GM19099 (cell line): ENCODE data around the gene ARSA.

ENCODE experiments used
- POLR2A ChIP-seq: IDR thresholded peaks from 3 replicates; pipeline ENCODE4 v1.6.1; 2011; ENCODE audit warnings: low read depth; ENCODE audit not compliant: insufficient read length; ENCODE audit errors: extremely low read depth

Gene ARSA

GRCh38 chr22:50610581-50610980 is 17.4 kb downstream of the ARSA start:
- no peak for TF ChIP-seq POLR2A

DNA sequence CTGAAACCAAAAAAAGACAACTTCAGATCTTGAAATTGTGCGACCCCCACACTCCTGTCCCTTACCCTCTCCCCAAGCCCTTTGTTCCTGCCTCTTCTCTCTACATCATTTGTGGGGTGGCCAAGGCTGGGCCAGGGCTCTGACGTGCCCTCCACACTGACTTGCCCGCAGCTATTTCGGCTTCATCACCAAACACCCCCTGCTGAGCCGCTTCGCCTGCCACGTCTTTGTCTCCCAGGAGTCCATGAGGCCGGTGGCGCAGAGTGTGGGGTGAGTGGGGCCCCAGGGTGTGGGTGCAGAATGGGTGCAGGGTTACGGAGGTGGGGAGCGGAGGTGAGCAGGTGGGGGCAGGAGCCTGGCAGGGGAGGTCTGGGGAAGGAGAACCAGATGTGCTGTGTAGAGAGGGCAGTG is 17.9 kb downstream of the ARSA start:
- no peak for TF ChIP-seq POLR2A

GRCh38 chr22:50609599-50609998 is 18.4 kb downstream of the ARSA start:
- TF ChIP-seq POLR2A, result no peak

DNA sequence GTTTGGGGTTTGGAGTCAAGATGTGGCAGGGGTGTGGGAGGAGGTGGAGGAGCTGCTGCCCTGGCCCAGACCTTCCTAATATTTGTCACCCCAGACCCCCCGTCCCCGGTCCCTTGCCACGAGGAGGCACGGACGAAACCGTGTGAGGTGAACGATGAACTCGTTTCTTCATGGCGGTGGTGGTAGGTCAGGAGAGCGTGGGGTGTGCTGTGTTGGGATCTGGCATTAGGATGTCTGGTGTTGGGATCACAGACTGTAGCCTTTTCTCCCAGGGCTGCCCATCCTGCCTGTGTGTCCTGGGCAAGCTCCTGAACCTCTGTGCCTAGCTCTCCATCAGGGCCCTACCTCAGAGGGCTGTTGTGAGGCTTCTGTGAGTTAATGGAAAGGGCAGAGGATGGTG is 19.0 kb downstream of the ARSA start:
- no peak for TF ChIP-seq POLR2A

GRCh38 chr22:50607659-50608020 is 20.3 kb downstream of the ARSA start:
- TF ChIP-seq POLR2A, result no peak

- no peak for TF ChIP-seq POLR2A
These were observed 20.9 kb downstream of the ARSA start for GRCh38 chr22:50606946-50607658.

GRCh38 chr22:50606165-50606945 is 21.6 kb downstream of the ARSA start:
- TF ChIP-seq POLR2A, result no peak

GRCh38 chr22:50605613-50606074 is 22.3 kb downstream of the ARSA start:
- no peak for TF ChIP-seq POLR2A

DNA sequence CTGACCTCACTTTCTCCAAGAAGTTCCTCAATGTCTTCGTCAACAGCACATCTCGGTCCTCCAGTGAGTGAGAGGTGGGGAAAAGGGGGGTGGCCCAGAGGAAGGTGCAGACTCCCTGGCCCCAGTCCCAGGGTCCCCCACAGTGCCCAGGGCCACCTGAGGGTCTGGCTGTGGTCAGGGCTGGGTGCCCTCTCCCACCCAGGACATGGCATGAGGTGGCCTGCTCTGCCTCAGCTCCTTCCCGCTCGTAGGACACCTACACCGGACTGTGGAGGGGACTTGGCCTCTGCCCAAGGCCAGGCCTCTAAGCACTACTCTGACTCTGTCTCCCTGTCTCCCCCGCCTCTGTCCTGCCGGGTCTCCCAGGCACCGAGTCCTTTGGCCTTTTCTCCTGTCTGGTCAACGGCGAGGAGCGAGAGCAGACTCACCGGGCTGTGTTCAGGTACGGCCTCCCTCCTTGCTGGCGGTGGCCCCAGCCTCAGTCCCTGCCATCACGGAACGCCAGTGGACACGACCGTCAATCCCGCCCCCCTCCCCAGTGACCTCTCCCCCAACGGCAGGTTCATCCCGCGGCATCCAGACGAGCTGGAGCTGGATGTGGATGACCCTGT is 22.8 kb downstream of the ARSA start:
- TF ChIP-seq POLR2A, result no peak

DNA sequence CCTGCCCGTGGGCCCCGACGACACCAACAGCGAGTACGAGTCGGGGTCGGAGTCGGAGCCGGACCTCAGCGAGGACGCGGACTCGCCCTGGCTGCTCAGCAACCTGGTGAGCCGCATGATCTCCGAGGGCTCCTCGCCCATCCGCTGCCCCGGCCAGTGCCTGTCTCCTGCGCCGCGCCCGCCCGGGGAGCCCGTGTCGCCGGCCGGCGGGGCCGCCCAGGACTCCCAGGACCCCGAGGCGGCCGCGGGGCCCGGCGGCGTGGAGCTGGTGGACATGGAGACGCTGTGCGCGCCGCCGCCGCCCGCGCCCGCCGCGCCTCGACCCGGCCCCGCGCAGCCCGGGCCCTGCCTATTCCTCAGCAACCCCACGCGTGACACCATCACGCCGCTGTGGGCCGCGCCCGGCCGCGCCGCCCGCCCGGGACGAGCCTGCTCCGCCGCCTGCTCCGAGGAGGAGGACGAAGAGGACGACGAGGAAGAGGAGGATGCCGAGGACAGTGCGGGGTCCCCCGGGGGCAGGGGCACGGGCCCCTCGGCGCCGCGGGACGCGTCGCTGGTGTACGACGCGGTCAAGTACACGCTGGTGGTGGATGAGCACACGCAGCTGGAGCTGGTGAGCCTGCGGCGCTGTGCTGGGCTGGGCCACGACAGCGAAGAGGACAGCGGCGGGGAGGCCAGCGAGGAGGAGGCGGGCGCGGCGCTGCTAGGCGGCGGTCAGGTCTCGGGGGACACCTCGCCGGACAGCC is 23.5 kb downstream of the ARSA start:
- TF ChIP-seq POLR2A, result no peak

DNA sequence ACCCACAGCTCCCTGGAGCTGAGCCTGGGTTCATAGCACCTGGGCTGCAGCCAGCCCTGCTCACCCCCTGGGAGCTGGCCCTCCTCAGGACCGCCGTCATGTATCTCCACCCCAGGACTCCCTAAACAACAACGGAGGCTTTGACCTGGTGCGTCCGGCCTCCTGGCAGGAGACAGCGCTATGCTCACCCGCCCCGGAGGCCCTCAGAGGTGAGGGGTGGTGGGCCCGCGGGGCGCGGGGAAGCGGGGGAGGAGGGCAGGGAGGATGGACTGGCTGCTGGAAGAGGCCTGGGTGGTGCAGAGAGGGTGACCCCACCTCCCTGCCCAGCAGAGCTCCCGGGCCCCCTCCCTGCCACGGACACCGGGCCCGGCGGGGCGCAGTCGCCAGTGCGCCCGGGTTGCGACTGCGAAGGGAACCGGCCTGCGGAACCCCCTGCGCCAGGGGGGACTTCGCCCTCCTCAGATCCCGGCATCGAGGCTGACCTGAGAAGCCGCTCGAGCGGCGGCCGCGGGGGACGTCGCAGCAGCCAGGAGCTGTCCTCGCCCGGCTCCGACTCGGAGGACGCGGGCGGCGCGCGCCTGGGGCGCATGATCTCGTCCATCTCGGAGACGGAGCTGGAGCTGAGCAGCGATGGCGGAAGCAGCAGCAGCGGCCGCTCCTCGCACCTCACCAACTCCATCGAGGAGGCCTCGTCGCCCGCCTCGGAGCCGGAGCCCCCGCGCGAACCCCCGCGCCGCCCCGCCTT is 24.3 kb downstream of the ARSA start:
- TF ChIP-seq POLR2A, result no peak

DNA sequence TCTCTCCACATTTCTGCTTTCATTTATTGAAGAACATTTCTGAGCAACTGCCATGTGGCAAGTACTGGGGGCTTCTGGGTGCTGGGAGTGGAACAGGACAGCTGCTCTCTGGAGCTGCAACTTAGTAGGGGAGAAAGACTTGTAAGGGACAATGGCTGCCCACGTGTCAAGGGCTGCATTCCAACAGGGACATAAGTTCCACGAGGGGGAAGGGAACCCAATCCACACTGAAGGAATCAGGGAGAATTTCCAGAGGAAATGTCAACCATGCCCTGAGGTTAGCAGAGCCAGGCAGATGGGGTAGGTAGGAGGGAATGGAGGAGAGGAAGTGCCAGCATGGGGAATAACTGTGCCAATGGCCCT is 25.6 kb downstream of the ARSA start:
- TF ChIP-seq POLR2A, result no peak

DNA sequence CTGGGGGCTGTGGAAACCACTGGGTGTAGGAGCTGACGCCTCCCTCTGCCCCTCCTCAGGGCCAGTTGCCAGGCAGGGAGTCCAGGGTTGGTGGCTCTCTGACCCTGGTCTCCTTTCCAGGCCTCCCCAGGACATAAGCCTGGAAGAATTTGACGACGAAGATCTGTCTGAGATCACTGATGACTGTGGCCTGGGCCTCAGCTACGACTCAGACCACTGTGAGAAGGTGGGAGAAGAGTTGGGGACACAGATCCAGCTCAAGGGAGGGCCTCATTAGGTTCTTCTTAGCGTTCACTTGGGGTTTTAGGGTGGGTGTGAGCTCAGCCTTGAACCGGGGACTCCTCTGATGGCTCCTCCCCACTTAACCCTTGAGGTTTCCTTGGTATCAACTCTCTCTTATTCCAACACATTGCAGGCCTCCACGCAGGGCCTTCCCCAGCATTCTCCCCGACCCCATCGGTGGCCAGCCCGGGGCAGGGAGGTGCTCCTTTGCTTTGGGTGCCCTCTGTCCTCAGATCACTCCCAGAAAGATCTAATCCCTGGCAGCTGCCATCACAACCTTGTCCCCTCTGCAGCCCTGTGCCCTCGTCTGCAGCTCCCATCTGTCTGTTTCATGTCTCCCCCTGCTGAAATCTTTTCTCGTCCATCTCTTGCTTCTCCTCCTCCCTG is 26.1 kb downstream of the ARSA start:
- no peak for TF ChIP-seq POLR2A
